Measurements from ENCODE around the gene NCF4. TPM values are rescaled to one million over a fixed set of nuclear protein-coding genes. Genes with fewer than 3 reads are reported as not detected.
A peak's percentile ranks its signal among the peaks of the same experiment; 100 is the strongest.

Gene NCF4
- polyA plus RNA-seq, 3 donors: 206 to 249 (median 209) TPM

DNA sequence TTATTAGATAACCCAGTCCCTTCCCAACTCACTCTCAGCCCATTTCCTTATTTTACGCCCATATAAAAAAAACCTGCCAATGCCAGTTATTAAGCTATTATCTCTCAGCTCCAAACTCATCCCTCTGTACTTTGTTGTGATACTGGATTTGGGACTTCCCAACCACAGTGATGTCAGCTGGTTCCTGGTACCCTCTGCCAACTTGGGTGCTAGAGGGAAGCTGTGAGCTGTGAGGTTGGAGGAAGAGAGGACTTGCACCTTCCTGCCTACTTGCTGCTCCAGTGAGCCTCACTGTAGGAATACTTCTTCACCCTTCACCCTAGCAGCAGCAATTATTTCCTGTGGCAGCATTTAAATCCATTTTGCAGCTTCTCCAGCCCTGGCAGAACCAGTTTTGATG is 33.5 kb downstream of the NCF4 start:
- Mint-ChIP-seq H3K9me3 (peaks cover 2 to 12% (median 9%) of the 10 kb centered on the region in 7 donors), H3K36me3 (peaks cover 0 to 6% of the 10 kb centered on the region in 2 donors), H3K27me3 (ENCODE audit: low read depth in 3 of 3) (peaks cover 1 to 6% (median 3%) of the 10 kb centered on the region in 3 donors), H3K4me3 (no peak overlapping the region), H3K4me1 (peaks cover 13% of the 10 kb centered on the region), H3K27ac (no peak overlapping the region)
- Histone ChIP-seq H3K4me2 (replicated peaks; ENCODE audit: extremely low read depth, low read length, poor library complexity, severe bottlenecking) (no peak overlapping the region), H3K9me3 (replicated peaks in 1 of 2; ENCODE audit: control insufficient read depth in 1 of 2, insufficient read depth in 1 of 2, low read length in 2 of 2) (peaks cover 0 to 5% of the 10 kb centered on the region in 2 donors), H3K79me2 (ENCODE audit: insufficient read depth, low read length) (no peaks in the 10 kb centered on the region), H3K27ac (ENCODE audit: low read depth in 1 of 2, low read length in 2 of 2) (no peak overlapping the region), H3K36me3 (replicated peaks in 1 of 2; ENCODE audit: control insufficient read depth in 1 of 2, insufficient read depth in 2 of 2, low read length in 2 of 2) (no peaks in the 10 kb centered on the region), H4K20me1 (ENCODE audit: insufficient read depth, low read length) (no peaks in the 10 kb centered on the region), H2AFZ (ENCODE audit: insufficient read depth, low read depth, low read length, poor library complexity, severe bottlenecking) (no peak overlapping the region), H3K27me3 (ENCODE audit: control insufficient read depth in 2 of 2, insufficient read depth in 2 of 2, low read length in 2 of 2) (no peaks in the 10 kb centered on the region), H3K4me3 (replicated peaks in 1 of 3; ENCODE audit: low read depth in 2 of 3, low read length in 3 of 3) (no peak overlapping the region), H3K4me1 (ENCODE audit: control insufficient read depth in 1 of 2, insufficient read depth in 2 of 2, low read length in 2 of 2) (peaks cover 3 to 9% of the 10 kb centered on the region in 2 donors), H3K9ac (ENCODE audit: insufficient read depth, low read length, poor library complexity, severe bottlenecking) (no peak overlapping the region)
- WGBS (ENCODE audit: insufficient coverage): no CpG with 5 or more reads among the region's 1 CpG
- DNase-seq: peak in 1 of 3 donors; percentile 38
- TF ChIP-seq, protein P1, sequence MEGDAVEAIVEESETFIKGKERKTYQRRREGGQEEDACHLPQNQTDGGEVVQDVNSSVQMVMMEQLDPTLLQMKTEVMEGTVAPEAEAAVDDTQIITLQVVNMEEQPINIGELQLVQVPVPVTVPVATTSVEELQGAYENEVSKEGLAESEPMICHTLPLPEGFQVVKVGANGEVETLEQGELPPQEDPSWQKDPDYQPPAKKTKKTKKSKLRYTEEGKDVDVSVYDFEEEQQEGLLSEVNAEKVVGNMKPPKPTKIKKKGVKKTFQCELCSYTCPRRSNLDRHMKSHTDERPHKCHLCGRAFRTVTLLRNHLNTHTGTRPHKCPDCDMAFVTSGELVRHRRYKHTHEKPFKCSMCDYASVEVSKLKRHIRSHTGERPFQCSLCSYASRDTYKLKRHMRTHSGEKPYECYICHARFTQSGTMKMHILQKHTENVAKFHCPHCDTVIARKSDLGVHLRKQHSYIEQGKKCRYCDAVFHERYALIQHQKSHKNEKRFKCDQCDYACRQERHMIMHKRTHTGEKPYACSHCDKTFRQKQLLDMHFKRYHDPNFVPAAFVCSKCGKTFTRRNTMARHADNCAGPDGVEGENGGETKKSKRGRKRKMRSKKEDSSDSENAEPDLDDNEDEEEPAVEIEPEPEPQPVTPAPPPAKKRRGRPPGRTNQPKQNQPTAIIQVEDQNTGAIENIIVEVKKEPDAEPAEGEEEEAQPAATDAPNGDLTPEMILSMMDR (IDR thresholded peaks at IDR 0.05): no peak
- intact Hi-C loops (cut with micrococcal nuclease): no loop called here

- Histone ChIP-seq H3K4me1 (ENCODE audit: control insufficient read depth in 1 of 2, insufficient read depth in 2 of 2, low read length in 2 of 2) (peaks cover 16 to 38% of the 10 kb centered on the region in 2 donors), H3K27me3 (ENCODE audit: control insufficient read depth in 2 of 2, insufficient read depth in 2 of 2, low read length in 2 of 2) (no peaks in the 10 kb centered on the region), H3K36me3 (replicated peaks in 1 of 2; ENCODE audit: control insufficient read depth in 1 of 2, insufficient read depth in 2 of 2, low read length in 2 of 2) (no peaks in the 10 kb centered on the region), H3K4me3 (replicated peaks in 1 of 3; ENCODE audit: low read depth in 2 of 3, low read length in 3 of 3) (no peak overlapping the region), H4K20me1 (ENCODE audit: insufficient read depth, low read length) (no peaks in the 10 kb centered on the region), H2AFZ (ENCODE audit: insufficient read depth, low read depth, low read length, poor library complexity, severe bottlenecking) (no peak overlapping the region), H3K4me2 (replicated peaks; ENCODE audit: extremely low read depth, low read length, poor library complexity, severe bottlenecking) (no peak overlapping the region), H3K79me2 (ENCODE audit: insufficient read depth, low read length) (no peaks in the 10 kb centered on the region), H3K9ac (ENCODE audit: insufficient read depth, low read length, poor library complexity, severe bottlenecking) (no peak overlapping the region), H3K9me3 (replicated peaks in 1 of 2; ENCODE audit: control insufficient read depth in 1 of 2, insufficient read depth in 1 of 2, low read length in 2 of 2) (peaks cover 0 to 5% of the 10 kb centered on the region in 2 donors), H3K27ac (ENCODE audit: low read depth in 1 of 2, low read length in 2 of 2) (no peak overlapping the region)
- no peak for DNase-seq
- intact Hi-C loops (cut with micrococcal nuclease): no loop called here
- TF ChIP-seq, protein P1 (IDR thresholded peaks at IDR 0.05): no peak
- Mint-ChIP-seq H3K9me3 (peaks cover 2 to 17% (median 11%) of the 10 kb centered on the region in 7 donors), H3K4me1 (peaks cover 44% of the 10 kb centered on the region), H3K27ac (no peak overlapping the region), H3K27me3 (ENCODE audit: low read depth in 3 of 3) (peaks cover 4 to 11% (median 9%) of the 10 kb centered on the region in 3 donors), H3K4me3 (no peak overlapping the region), H3K36me3 (peaks cover 0 to 6% of the 10 kb centered on the region in 2 donors)
- no CpG with 5 or more reads among the region's 3 CpGs for WGBS (ENCODE audit: insufficient coverage)
These were observed 36.8 kb downstream of the NCF4 start for GRCh38 chr22:36897611-36898010.

Data from CD14-positive monocyte (primary cell).